Lower lobe of right lung (tissue), 2 donors: ENCODE measurements around the gene KCNK15. TPM values are rescaled to one million over a fixed set of nuclear protein-coding genes. Genes with fewer than 3 reads are reported as not detected.

Source experiments
- ATAC-seq, 2 donors: fragments of 200-7000 bp; cut with Tn5 transposase; one replicate each; pipeline ENCODE4 v1.9.1; 2020 to 2022; ENCODE audit warnings: mild to moderate bottlenecking in 2 of 2, moderate library complexity in 2 of 2
- DNase-seq: peaks from one replicate; pipeline ENCODE4 v3.0.0-alpha.2; 2020
- H3K27ac ChIP-seq: fragments of 200-600 bp; one replicate; pipeline ENCODE4 v1.8.0; 2022
- H3K27me3 ChIP-seq: fragments of 200-600 bp; one replicate; pipeline ENCODE4 v1.8.0; 2022; ENCODE audit warnings: low read depth
- H3K36me3 ChIP-seq: fragments of 200-600 bp; one replicate; pipeline ENCODE4 v1.8.0; 2022; ENCODE audit warnings: mild to moderate bottlenecking
- H3K4me1 ChIP-seq: fragments of 200-600 bp; one replicate; pipeline ENCODE4 v1.8.0; 2022
- H3K4me3 ChIP-seq: fragments of 200-600 bp; one replicate; pipeline ENCODE4 v1.8.0; 2022; ENCODE audit warnings: mild to moderate bottlenecking
- H3K9me3 ChIP-seq: fragments of 200-600 bp; one replicate; pipeline ENCODE4 v1.8.0; 2022
- intact Hi-C: fragments of 100-400 bp; cut with DNase I; formaldehyde crosslinking; loops from one replicate; pipeline ENCODE4 v1.11.0; 2022
- total RNA-seq: library from RNA; stranded (reverse); fragmentation: NEBNext Ultra II Directional; extraction: Animal tissue kit (Norgen Biotek cat#: 25700); gene quantifications from one replicate; pipeline ENCODE4 v1.2.1, GENCODE V29; 2021
- TF ChIP-seq, protein P1 (sequence below): fragments of 200-600 bp; IDR thresholded peaks from one replicate; pipeline ENCODE4 v1.8.0; 2022; ENCODE audit warnings: antibody characterized with exemption, mild to moderate bottlenecking
- donor health status: DM: no; HTN: yes; CAD: no; lungs with severe emphysema.

The KCNK15 gene
- total RNA-seq, 1 donor from 2014 or later = 0.89 TPM

DNA sequence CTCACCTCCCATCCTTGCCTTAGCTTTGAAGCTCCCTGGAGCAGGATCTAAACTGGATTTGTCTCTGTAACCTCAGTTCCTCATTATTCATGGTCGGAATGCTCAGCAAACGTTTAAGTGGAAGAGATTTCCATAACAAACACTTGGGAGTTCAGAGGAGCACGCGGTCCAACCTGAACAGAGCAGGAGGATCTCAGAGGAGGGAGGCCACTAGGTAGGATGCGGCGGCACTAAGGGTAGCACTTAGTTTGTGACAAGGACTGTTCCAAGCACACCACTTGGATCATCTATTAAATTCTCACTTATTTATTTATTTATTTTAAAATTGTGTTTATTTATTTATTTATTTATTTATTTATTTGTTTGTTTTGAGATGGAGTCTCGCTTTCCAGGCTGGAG lies 43.8 kb upstream of the KCNK15 start:
- Histone ChIP-seq H3K27me3 (no peaks in the 10 kb centered on the region), H3K9me3 (no peaks in the 10 kb centered on the region), H3K36me3 (no peaks in the 10 kb centered on the region), H3K4me1 (peaks cover 33% of the 10 kb centered on the region), H3K27ac (no peak overlapping the region), H3K4me3 (no peak overlapping the region)
- TF ChIP-seq, protein P1, sequence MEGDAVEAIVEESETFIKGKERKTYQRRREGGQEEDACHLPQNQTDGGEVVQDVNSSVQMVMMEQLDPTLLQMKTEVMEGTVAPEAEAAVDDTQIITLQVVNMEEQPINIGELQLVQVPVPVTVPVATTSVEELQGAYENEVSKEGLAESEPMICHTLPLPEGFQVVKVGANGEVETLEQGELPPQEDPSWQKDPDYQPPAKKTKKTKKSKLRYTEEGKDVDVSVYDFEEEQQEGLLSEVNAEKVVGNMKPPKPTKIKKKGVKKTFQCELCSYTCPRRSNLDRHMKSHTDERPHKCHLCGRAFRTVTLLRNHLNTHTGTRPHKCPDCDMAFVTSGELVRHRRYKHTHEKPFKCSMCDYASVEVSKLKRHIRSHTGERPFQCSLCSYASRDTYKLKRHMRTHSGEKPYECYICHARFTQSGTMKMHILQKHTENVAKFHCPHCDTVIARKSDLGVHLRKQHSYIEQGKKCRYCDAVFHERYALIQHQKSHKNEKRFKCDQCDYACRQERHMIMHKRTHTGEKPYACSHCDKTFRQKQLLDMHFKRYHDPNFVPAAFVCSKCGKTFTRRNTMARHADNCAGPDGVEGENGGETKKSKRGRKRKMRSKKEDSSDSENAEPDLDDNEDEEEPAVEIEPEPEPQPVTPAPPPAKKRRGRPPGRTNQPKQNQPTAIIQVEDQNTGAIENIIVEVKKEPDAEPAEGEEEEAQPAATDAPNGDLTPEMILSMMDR = no peak
- intact Hi-C loops = no loop called here
- DNase-seq = no peak
- ATAC-seq = no peak

DNA sequence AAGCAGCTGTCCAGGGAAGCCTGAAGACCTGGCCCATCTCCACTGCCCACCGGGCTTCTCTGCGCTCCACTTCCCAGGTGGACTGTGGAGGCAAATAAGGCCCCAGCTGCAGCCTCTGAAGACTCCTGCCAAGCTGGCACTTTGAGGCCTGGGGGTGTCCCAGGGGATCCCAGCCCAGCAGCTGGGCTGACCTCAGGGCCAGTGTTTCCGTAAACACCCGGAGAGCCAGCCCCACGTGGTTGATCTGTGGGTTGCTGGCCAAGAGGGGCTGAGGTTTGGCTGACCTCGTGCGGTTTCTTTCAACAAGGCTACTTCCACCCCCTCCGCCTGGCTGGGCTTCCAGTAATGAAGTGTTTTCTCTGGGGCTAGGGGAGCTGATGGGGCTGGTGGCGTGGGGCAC lies 42.9 kb upstream of the KCNK15 start:
- peak; percentile 73 for DNase-seq
- Histone ChIP-seq H3K36me3 (no peaks in the 10 kb centered on the region), H3K9me3 (no peaks in the 10 kb centered on the region), H3K4me1 (peaks cover 33% of the 10 kb centered on the region), H3K27me3 (no peaks in the 10 kb centered on the region), H3K27ac (peak overlapping the region; percentile 25), H3K4me3 (no peak overlapping the region)
- intact Hi-C loops = no loop called here
- ATAC-seq = peak; percentile 72 to 84
- TF ChIP-seq, protein P1 = no peak

DNA sequence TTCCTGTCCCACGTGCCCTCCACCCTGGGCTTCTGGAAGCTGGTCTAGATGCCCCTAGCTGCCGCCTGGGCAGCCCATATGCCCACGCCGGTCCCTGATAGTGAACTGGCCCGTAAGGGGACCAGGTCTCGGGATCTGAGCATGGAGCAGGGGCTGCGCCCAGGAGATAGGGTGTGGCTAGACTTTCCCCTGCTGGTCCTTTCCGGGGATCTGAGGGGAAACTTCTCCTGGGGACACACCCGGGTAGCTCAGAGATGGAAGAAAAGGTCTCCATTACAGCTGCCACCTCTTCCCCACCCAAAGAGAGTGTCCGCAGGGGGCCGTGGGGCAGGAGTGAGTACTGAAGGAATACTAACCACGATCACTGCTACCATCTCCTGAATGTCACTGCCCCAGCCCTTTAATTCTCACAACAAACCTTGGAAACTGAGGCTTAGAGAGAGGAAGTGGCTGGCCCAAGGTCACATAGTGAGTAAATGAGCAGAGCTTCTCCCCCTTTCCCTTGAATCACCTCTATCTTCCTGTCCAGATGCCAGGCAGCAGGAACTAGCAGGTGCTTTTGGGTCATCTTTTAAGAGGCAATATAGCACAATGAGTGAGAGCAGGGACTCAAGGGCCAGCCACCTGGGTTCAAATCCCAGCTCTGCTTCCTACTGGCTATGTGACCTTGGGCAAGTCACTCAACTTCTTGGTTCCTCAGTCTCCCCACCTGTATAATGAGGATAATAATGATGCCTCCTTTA lies 42.3 kb upstream of the KCNK15 start:
- TF ChIP-seq, protein P1 = no peak
- no peak for DNase-seq
- Histone ChIP-seq H3K27me3 (no peaks in the 10 kb centered on the region), H3K4me1 (peaks cover 33% of the 10 kb centered on the region), H3K9me3 (no peaks in the 10 kb centered on the region), H3K27ac (peak overlapping the region; percentile 25), H3K4me3 (no peak overlapping the region), H3K36me3 (no peaks in the 10 kb centered on the region)
- intact Hi-C loops = no loop called here
- ATAC-seq = peak; percentile 18 to 31

DNA sequence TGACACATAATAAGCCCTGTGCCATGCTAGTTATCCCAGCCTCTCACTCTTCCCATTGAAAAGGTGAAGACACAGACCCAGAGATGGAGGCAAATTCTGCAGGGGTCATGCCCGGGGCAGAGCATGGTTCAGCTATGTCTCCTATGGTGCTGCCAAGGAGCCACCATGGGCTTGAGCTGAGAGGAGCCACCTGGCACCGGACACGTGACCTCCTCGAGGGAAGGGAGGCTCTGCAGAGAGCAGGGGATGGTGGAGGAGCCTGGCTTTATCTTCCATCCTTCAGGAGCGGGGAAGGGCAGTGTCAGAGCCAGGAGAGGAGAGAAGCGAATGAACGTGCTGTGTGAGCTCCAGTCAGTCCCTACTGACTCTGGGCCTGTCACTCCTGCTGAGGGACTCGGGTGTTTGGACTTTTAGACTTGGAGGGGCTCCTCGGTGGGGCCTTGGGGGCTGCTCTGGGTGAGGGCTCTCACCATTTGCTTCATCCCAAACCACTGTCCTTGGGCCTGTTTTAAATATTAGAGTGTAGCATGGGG lies 41.6 kb upstream of the KCNK15 start:
- Histone ChIP-seq H3K4me3 (no peak overlapping the region), H3K27ac (no peak overlapping the region), H3K4me1 (peaks cover 33% of the 10 kb centered on the region), H3K9me3 (no peaks in the 10 kb centered on the region), H3K36me3 (no peaks in the 10 kb centered on the region), H3K27me3 (no peaks in the 10 kb centered on the region)
- intact Hi-C loops = no loop called here
- TF ChIP-seq, protein P1 = no peak
- ATAC-seq = no peak
- no peak for DNase-seq

DNA sequence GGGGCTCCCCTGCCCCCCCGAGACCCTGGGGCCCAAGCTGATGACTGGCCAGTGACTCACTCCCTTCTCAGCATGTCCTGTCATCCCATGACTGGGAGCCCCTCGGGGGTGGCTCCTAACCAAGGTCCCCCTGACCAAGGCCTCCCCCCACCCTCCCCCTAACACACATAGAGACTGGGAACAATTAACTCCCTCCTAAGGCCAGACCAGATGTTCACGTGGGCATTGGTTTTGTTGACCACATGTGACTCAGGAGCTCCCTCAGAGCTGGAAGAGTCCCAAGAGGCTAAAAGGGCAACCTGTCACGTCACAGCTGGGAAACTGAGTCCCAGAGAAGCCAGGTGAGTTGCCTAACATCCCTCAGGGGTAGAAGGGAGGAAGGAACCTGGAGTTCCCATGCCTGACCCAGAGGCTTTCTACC lies 41.1 kb upstream of the KCNK15 start:
- H3K4me1 ChIP-seq = peaks cover 33% of the 10 kb centered on the region
- no peaks in the 10 kb centered on the region for H3K27me3 ChIP-seq
- H3K36me3 ChIP-seq = no peaks in the 10 kb centered on the region
- no peak overlapping the region for H3K27ac ChIP-seq
- H3K4me3 ChIP-seq = no peak overlapping the region
- TF ChIP-seq, protein P1 = no peak
- DNase-seq = no peak
- ATAC-seq = no peak
- intact Hi-C loops = no loop called here
- no peaks in the 10 kb centered on the region for H3K9me3 ChIP-seq
